Immature natural killer cell (primary cell): ENCODE results near the gene SLC6A11. TPM values are rescaled to one million over a fixed set of nuclear protein-coding genes. Genes with fewer than 3 reads are reported as not detected.

ENCODE experiments used
- DNase-seq, 3 donors: peaks; one replicate each; pipeline ENCODE4 v3.0.0; 2022; ENCODE audit warnings: mixed read lengths in 1 of 3
- H3K27ac Mint-ChIP-seq, 6 donors: one replicate each; pipeline ENCODE4 v1.8.0; 2020; ENCODE audit warnings: mixed read lengths in 6 of 6, mild to moderate bottlenecking in 5 of 6, inconsistent platforms in 4 of 6, moderate library complexity in 3 of 6
- H3K27me3 Mint-ChIP-seq, 3 donors: one replicate each; pipeline ENCODE4 v1.8.0; 2020 to 2021; ENCODE audit warnings: low read depth in 3 of 3, mild to moderate bottlenecking in 3 of 3, mixed read lengths in 3 of 3, moderate library complexity in 3 of 3, inconsistent platforms in 1 of 3
- H3K36me3 Mint-ChIP-seq, 3 donors: one replicate each; pipeline ENCODE4 v1.8.0; 2020; ENCODE audit warnings: mixed read lengths in 3 of 3, inconsistent platforms in 2 of 3, mild to moderate bottlenecking in 2 of 3
- H3K4me1 Mint-ChIP-seq, 2 donors: one replicate each; pipeline ENCODE4 v1.8.0; 2020; ENCODE audit warnings: inconsistent platforms in 2 of 2, mild to moderate bottlenecking in 2 of 2, mixed read lengths in 2 of 2, moderate library complexity in 1 of 2
- H3K4me3 Mint-ChIP-seq, 5 donors: one replicate each; pipeline ENCODE4 v1.8.0; 2020; ENCODE audit warnings: mild to moderate bottlenecking in 5 of 5, mixed read lengths in 5 of 5, inconsistent platforms in 3 of 5, moderate library complexity in 3 of 5
- H3K9me3 Mint-ChIP-seq, 6 donors: one replicate each; pipeline ENCODE4 v1.8.0; 2020; ENCODE audit warnings: mild to moderate bottlenecking in 6 of 6, mixed read lengths in 6 of 6, inconsistent platforms in 4 of 6, moderate library complexity in 3 of 6
- polyA plus RNA-seq, 3 donors: library from polyadenylated mRNA; unstranded; fragments of 300-500 nt; fragmentation: Illumina TruSeq; gene quantifications; one replicate each; pipeline ENCODE4 v1.2.3, GENCODE V29; 2021

Gene SLC6A11
- polyA plus RNA-seq, 3 donors from 2014 or later, result not detected

DNA sequence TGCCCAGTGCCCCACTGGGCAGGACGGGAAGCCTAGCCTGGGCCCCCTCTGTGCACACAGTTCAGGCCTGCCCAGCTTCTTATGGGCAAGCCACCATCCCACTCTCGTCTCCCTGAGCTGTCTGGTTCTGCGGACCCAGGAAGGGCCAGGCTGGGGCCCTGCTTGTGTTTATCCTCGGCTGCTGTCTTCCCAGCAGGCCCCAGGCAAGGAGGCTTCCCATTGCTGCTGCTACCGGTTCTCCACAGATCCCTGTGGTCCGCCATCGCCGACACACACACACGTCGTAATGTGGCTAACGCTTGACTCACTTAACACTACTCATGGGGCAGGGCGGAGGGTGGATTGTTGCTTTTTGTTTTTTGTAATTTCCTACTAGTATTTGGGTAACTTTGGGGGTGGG is 124.1 kb downstream of the SLC6A11 start:
- Mint-ChIP-seq H3K9me3 (no peaks in the 10 kb centered on the region), H3K4me1 (no peaks in the 10 kb centered on the region), H3K36me3 (no peaks in the 10 kb centered on the region), H3K4me3 (no peak overlapping the region), H3K27ac (no peak overlapping the region), H3K27me3 (peaks cover 0 to 3% (median 2%) of the 10 kb centered on the region in 3 donors)
- no peak for DNase-seq

DNA sequence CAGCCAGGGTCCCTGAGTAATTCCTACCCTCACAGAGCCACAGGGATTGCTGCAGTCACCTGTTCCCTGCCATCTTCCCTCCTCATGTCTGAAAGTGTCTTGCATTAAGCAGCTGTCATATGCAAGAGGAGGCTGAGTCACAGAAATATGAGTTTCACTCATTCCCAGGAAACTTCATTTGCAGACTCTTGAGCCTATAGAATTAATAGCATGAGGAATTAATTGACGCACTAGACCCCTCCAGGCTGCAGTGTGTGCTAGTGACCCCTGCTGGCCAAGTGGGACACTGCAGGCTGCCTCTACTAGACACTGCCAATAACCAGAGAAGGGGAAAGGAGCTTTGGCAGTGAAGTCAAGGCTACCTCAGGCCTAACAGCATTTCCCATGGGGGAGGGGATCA is 125.9 kb downstream of the SLC6A11 start:
- Mint-ChIP-seq H3K27ac (no peak overlapping the region), H3K36me3 (no peaks in the 10 kb centered on the region), H3K4me3 (no peak overlapping the region), H3K27me3 (peaks cover 0 to 3% (median 2%) of the 10 kb centered on the region in 3 donors), H3K4me1 (no peaks in the 10 kb centered on the region), H3K9me3 (no peaks in the 10 kb centered on the region)
- DNase-seq, result no peak

DNA sequence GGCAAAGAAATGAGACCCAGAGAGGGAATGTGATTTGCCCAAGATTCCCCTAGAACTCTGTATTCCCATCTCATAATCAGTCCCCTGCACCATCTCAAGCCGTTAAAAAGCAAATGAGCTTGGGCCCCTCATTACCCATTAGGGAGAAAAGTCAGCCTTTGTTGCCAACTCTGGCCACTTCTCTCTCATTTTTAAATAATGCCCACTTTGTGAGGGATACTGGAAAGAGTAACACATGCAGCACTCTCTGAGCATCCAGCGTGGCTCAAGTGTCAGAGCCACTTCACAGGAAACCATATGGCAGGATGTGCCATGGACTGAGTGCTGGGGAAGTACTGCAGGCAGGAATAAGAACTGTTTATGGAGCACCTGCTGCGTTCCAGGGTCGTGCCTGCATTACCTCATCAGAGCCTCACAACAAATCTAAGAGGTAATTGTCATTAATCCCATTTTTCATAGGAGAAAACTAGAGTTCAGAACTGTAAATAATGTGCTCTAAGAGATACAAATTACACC is 126.7 kb downstream of the SLC6A11 start:
- peaks cover 0 to 3% (median 2%) of the 10 kb centered on the region in 3 donors for H3K27me3 Mint-ChIP-seq
- H3K9me3 Mint-ChIP-seq, result no peaks in the 10 kb centered on the region
- no peak for DNase-seq
- no peak overlapping the region for H3K4me3 Mint-ChIP-seq
- no peak overlapping the region for H3K27ac Mint-ChIP-seq
- no peaks in the 10 kb centered on the region for H3K4me1 Mint-ChIP-seq
- no peaks in the 10 kb centered on the region for H3K36me3 Mint-ChIP-seq

DNA sequence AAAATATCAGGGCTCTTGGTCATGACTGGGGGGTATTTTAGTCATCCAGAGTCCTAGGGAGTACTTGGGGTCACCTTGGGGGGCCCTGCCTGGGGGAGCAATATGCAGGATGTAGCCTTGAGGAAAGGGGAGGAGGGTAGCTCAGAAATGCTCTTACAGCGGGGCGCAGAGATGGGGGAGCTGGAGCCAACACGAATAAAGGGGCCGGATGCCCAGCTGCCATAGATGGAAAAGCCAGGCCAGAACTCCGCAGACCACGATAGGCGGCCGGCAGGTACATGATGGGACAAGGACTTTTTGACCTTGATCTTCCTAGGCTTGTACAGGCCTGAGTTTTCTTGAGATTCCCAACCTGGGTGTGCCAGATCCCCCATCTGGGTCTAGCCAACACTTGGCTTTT is 128.8 kb downstream of the SLC6A11 start:
- Mint-ChIP-seq H3K36me3 (no peaks in the 10 kb centered on the region), H3K4me1 (no peaks in the 10 kb centered on the region), H3K4me3 (no peak overlapping the region), H3K9me3 (no peaks in the 10 kb centered on the region), H3K27ac (no peak overlapping the region), H3K27me3 (peaks cover 0 to 6% (median 0%) of the 10 kb centered on the region in 3 donors)
- DNase-seq, result no peak

DNA sequence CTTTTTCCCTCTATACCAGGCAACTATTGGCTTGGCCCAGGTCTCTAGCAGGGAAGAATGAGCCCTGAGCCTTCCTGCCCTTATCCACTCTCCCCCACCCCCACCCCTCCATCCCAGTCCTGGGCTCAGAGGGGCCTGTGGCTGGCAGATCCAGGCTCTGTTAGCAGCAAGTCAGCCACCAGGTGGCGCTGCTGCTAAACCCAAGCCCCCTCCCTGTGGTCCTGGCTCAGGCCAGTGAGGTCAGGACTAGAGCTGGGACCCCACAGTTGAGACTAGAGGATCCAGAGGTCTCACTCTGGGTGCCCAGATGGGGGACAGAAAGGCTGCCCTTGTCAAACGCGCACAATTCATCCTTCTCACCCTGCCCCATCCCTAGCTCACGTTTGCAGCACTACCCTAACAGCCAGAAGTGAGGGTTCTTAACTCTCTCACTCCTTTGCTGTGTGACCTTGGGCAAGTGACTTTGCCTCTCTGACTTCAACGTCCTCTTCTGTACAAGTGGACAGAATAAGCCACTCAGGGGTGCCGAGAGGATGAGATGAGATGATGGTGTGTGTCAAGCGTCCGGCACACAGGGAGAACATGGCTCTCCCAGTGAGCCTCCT is 129.8 kb downstream of the SLC6A11 start:
- Mint-ChIP-seq H3K27me3 (peaks cover 0 to 6% (median 2%) of the 10 kb centered on the region in 3 donors), H3K27ac (no peak overlapping the region), H3K9me3 (no peaks in the 10 kb centered on the region), H3K4me1 (no peaks in the 10 kb centered on the region), H3K36me3 (no peaks in the 10 kb centered on the region), H3K4me3 (no peak overlapping the region)
- DNase-seq, result peak; percentile 17 to 24 (median 18)

DNA sequence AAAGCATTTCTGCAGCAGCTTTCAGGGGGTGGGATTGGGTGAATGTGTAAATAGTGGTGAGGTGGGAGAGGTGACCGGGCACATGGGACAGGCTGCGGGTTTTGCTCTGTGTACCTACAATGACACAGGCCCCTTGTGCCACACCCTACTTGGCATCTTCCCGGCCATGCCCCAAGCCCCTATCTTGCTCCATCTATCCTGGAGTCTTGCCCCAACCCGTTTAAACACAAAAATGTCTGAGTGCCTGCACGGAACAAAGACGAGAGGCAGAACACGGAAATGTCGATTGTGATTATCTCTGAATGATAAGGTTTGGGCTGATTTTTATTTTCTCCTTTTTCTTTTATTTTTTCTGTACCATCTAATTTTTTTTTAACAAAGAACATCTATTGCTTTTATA is 130.5 kb downstream of the SLC6A11 start:
- H3K4me1 Mint-ChIP-seq, result no peaks in the 10 kb centered on the region
- H3K27me3 Mint-ChIP-seq, result peaks cover 0 to 6% (median 5%) of the 10 kb centered on the region in 3 donors
- H3K9me3 Mint-ChIP-seq, result no peaks in the 10 kb centered on the region

DNA sequence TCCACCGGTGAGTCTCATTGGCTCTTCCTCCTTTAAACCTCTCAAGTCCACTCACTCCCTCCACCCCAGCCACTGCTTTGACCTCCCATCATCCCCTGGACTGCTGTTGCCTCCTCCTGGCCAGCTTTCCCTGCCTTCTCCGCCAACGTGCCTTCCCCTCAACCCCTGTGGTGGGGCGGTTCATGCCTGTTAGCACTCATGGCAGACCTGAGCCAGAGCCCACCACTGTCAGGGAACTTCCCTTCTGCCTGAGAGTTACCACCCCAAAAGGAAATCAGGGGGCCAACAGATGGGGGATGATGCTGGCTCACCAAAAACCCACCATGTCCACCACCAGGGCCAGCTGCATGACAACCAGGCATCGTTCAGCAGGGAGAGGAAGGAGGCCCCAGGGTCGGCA is 132.3 kb downstream of the SLC6A11 start:
- no peaks in the 10 kb centered on the region for H3K36me3 Mint-ChIP-seq
- no peaks in the 10 kb centered on the region for H3K9me3 Mint-ChIP-seq
- H3K4me1 Mint-ChIP-seq, result no peaks in the 10 kb centered on the region
- no peak for DNase-seq
- peaks cover 0 to 5% (median 4%) of the 10 kb centered on the region in 3 donors for H3K27me3 Mint-ChIP-seq
- no peak overlapping the region for H3K27ac Mint-ChIP-seq
- H3K4me3 Mint-ChIP-seq, result no peak overlapping the region

More for the DNA sequence above, 130.5 kb downstream of the SLC6A11 start:
- Mint-ChIP-seq H3K36me3 (no peaks in the 10 kb centered on the region), H3K4me3 (no peak overlapping the region), H3K27ac (no peak overlapping the region)
- DNase-seq, result no peak

DNA sequence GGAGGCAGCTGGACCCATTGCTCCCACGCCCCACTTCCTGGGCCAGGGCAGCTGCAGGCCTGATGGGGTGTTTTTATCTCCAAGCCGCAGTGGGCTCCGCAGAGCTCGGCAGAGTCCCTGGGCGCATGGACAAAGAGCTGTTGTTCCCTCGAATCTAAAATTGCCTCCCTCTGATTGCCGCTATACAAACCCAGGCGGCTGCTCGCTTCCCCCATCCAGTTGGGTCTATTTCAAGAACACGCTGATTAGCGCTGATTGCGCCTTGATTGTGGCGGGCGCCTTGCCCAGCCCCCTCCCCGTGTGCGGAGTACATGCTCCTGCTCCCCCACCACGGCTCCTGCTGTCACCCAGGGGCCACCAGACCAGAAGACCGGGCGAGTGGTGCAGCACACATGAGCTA is 133.2 kb downstream of the SLC6A11 start:
- H3K4me3 Mint-ChIP-seq, result no peak overlapping the region
- no peaks in the 10 kb centered on the region for H3K36me3 Mint-ChIP-seq
- H3K27me3 Mint-ChIP-seq, result peaks cover 0 to 5% (median 2%) of the 10 kb centered on the region in 3 donors
- no peaks in the 10 kb centered on the region for H3K9me3 Mint-ChIP-seq
- no peak for DNase-seq
- H3K4me1 Mint-ChIP-seq, result no peaks in the 10 kb centered on the region
- H3K27ac Mint-ChIP-seq, result no peak overlapping the region

DNA sequence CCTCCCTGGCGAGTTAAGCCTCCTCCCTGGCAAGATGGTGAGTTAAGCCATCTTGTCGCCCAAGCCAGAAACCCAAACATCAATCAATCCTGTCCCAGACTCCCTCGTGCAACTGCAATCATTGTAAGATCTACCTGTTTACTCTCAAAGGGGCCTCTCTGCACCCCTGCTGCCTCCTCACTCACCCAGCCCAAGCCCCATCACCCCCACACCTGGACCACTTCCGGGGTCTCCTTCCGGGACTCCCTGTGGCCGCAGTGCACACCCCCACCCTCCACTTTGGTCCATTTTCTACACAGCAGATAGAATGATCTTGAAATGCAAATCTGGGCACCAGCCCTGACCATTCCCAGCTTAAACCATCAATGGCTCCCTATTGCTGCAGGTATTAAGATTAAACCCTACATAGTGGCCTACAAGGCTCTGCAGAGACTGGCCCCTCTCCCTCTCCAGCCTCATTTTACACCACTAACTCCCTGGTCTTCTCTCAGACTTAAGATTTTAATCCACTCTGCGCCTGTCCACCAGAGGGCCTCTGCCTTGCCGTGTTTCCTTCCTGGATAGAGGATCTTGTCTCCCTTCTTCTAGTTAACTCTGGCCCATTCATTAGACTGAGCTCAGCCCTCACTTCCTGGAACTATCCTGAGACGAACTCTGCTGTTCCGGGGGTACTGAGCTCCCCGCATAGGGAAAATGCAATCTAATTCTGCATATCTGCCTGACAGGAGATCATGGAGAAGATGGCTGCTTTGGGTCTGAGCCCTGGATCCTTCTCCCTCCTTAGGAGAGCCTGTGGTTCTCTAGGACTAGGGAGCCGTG is 134.7 kb downstream of the SLC6A11 start:
- H3K4me1 Mint-ChIP-seq, result no peaks in the 10 kb centered on the region
- no peaks in the 10 kb centered on the region for H3K36me3 Mint-ChIP-seq
- H3K27me3 Mint-ChIP-seq, result peaks cover 0 to 5% (median 2%) of the 10 kb centered on the region in 3 donors
- no peaks in the 10 kb centered on the region for H3K9me3 Mint-ChIP-seq
- DNase-seq, result no peak
- H3K27ac Mint-ChIP-seq, result no peak overlapping the region
- no peak overlapping the region for H3K4me3 Mint-ChIP-seq

DNA sequence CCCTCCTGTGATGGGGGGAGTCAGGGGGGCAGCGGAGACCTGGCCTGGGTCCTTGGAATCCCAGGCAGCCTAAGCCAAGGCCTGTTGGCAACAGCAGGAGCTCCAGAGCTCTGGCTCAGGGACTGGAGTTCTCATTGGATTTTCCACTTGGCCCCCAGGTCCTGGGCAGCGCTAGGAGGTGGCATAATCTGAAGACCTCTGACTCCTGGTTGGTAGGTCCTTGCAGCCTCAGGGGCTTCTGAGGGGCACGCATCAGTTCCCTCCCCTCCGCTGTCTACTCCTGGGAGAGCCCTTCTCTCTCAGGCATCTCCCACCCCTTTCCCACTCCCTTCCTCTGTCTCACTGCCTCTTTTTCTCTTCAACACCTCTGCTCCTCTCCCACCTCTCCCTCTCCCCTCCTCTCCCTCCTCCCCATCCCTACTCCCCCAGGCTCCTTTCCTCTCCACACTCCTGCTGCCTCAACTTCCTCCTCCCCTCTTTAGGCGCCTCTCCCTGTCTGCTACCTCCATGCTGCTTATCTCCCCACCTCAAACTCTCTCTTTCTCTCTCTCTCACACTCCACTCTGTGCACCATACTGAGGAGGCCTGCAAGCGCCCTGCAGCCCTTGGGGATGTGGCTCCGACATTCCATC is 135.4 kb downstream of the SLC6A11 start:
- Mint-ChIP-seq H3K9me3 (no peaks in the 10 kb centered on the region), H3K27ac (no peak overlapping the region), H3K4me3 (no peak overlapping the region), H3K36me3 (no peaks in the 10 kb centered on the region), H3K27me3 (peaks cover 0 to 5% (median 2%) of the 10 kb centered on the region in 3 donors), H3K4me1 (no peaks in the 10 kb centered on the region)
- no peak for DNase-seq

DNA sequence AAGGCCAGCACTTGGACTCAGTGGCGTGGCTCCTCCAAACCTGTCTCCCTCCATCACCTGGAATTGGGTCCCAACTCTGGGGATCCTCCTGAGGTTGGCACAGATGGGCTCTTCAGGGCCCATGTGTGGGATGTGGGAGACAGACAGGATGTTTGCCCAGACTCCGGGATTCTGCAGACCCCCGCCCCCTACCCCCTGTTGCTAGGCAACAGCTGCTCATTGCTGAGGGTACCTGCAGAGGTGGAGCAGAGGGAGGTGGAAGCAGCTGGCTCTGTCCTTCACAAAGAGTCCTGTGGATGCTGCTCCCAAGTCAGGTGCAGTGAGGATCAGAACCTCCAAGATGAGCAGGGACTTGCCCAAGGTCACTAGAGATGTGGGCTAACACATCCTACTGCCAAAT is 136.5 kb downstream of the SLC6A11 start:
- Mint-ChIP-seq H3K4me3 (no peak overlapping the region), H3K36me3 (no peaks in the 10 kb centered on the region), H3K9me3 (no peaks in the 10 kb centered on the region), H3K27me3 (peaks cover 0 to 5% (median 2%) of the 10 kb centered on the region in 3 donors), H3K27ac (no peak overlapping the region), H3K4me1 (no peaks in the 10 kb centered on the region)
- DNase-seq, result no peak

DNA sequence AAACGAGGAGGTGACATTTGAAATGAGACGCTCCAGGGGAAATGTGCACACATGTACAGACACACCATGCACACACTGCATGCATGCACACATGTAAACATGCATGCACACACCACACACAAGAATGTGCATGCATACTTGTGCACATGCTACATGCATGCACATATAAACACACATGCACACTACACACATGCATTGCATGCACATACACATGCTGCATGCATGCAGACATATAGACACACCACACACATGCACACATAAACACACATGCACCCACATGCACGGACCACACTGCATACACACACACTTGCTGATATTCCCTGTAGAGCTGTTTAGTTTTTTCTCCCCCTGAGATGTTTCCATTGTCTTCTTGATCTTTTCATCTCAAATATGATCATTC is 138.7 kb downstream of the SLC6A11 start:
- Mint-ChIP-seq H3K36me3 (no peaks in the 10 kb centered on the region), H3K27me3 (peaks cover 0 to 5% (median 0%) of the 10 kb centered on the region in 3 donors), H3K4me1 (no peaks in the 10 kb centered on the region), H3K4me3 (no peak overlapping the region), H3K9me3 (no peaks in the 10 kb centered on the region), H3K27ac (no peak overlapping the region)
- no peak for DNase-seq

DNA sequence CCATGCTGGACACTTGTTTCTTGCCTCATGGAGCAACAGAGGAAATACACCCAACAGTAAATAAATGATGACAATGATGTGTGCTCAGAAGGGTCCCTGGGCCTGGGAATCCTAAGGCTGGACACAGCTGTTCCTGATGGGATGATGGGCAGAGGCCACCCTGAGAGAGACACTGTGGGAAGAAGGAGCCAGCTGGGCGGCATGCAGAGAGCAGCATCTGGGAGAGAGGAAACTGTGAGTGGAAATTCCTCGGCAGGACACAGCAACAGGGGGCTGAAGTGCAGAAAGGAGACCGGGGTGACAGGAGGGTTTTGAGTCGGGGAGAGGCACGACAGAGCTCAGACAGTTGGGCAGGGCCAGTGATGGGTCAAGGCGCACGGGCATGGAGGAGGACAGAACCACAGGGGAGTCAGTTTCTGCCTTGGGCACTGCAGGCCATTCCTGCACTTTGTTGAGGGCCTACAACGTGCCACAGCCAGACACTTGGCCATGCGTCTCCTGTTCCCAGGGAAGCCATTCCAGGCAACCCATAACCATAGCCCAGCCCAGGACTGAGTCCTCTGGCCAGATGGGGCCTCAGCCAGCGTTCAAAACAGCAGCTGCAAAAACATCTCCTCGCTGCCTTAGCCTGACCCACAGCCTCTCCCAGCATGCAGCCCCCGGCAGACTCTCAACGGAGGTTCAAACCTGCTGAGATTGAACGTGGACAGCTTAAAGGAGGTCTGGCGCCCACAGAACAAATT is 139.9 kb downstream of the SLC6A11 start:
- H3K9me3 Mint-ChIP-seq, result no peaks in the 10 kb centered on the region
- no peaks in the 10 kb centered on the region for H3K36me3 Mint-ChIP-seq
- H3K4me3 Mint-ChIP-seq, result no peak overlapping the region
- H3K4me1 Mint-ChIP-seq, result no peaks in the 10 kb centered on the region
- no peak overlapping the region for H3K27ac Mint-ChIP-seq
- DNase-seq, result no peak
- H3K27me3 Mint-ChIP-seq, result peaks cover 0 to 2% (median 0%) of the 10 kb centered on the region in 3 donors
